Testis (tissue), 3 donors: ENCODE measurements around the gene RFX1. TPM values are rescaled to one million over a fixed set of nuclear protein-coding genes. Genes with fewer than 3 reads are reported as not detected.

Experiments
- DNase-seq: peaks from one replicate; pipeline ENCODE4 v3.0.0-alpha.2; 2019
- H3K27ac ChIP-seq, 2 donors: fragments of 200-600 bp; sonication (generic); one replicate each; pipeline ENCODE4 v1.5.1; 2019
- H3K27me3 ChIP-seq: fragments of 200-600 bp; sonication (generic); one replicate; pipeline ENCODE4 v1.5.1; 2019
- H3K36me3 ChIP-seq: fragments of 200-600 bp; sonication (generic); one replicate; pipeline ENCODE4 v1.5.1; 2017; ENCODE audit warnings: low read depth; ENCODE audit errors: missing control alignments
- H3K4me1 ChIP-seq: fragments of 200-600 bp; sonication (generic); one replicate; pipeline ENCODE4 v1.5.1; 2019
- H3K4me3 ChIP-seq, 2 donors: fragments of 200-600 bp; sonication (generic); one replicate each; pipeline ENCODE4 v1.5.1; 2017 to 2019
- H3K9me3 ChIP-seq: fragments of 200-600 bp; sonication (generic); one replicate; pipeline ENCODE4 v1.5.1; 2017
- POLR2A ChIP-seq: fragments of 450-650 bp; IDR thresholded peaks from one replicate; pipeline ENCODE4 v1.6.1; 2017; ENCODE audit warnings: antibody characterized with exemption, mild to moderate bottlenecking, moderate library complexity
- WGBS, 2 donors: methylation state at CpG; one replicate each; pipeline ENCODE4 v1.1.5; 2018; 5-methylcytosine and 5-hydroxymethylcytosine counted together
- intact Hi-C: fragments of 100-400 bp; cut with DNase I; formaldehyde crosslinking; loops from one replicate; pipeline ENCODE4 v1.15.1; 2023; ENCODE audit warnings: low total_unique reads
- polyA plus RNA-seq: library from polyadenylated mRNA; stranded (reverse); fragments of 350-450 nt; fragmentation: Illumina TruSeq; extraction: RNeasy Lipid Tissue Mini Kit (QIAGEN cat#74804); gene quantifications from one replicate; pipeline ENCODE4 v1.2.3, GENCODE V29; 2014; ENCODE audit warnings: low read depth, low replicate concordance; ENCODE audit not compliant: insufficient read depth
- total RNA-seq, 2 donors: library from RNA; depleted of rRNA; stranded (reverse); fragments of >200 nt; gene quantifications; one replicate each; pipeline ENCODE4 v1.2.3, GENCODE V29; 2016
- TF ChIP-seq, protein P1 (sequence below), 3 experiments: fragments of 450-650 bp in 2 of 3; fragments of 200-600 bp in 1 of 3; sonication (generic) in 1 of 3; IDR thresholded peaks; one replicate each; pipeline ENCODE4 v1.5.1; 2016 to 2019; ENCODE audit warnings: antibody characterized with exemption in 3 of 3, mild to moderate bottlenecking in 2 of 3, moderate library complexity in 1 of 3

RFX1 gene
- total and polyA plus RNA-seq, 3 donors from 2014 or later = 18.3 to 40.9 (median 24.2) TPM

DNA sequence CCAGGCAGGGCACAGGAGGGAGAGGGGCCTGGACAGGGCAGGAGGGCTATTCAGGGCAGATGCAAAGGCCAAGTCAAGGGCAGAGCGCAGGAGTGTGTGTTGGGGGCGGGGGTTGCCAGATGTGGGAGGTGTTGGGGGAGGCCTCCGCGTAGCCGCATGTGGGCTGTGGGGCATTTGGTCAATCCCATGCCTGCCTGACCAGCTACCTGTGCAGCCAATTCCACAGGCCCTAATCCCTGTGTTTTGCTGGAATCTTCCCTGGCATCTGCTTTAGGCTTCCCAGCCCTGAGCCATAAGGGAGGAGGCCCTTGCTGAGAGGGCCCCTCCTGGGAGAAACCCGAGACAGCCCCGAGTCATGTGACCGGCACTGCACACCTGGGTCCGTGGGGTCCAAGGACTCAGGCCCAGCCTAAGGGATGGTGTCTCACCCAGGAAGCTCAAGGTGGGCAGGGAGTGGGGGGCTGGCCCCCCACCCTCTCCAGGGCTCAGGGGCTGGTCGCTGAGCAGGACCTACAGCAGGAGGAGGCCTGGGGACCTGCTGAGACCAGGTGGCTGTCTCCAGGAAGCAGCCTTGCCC, 20.3 kb downstream of the RFX1 start:
- no peak for TF ChIP-seq POLR2A
- TF ChIP-seq, protein P1, sequence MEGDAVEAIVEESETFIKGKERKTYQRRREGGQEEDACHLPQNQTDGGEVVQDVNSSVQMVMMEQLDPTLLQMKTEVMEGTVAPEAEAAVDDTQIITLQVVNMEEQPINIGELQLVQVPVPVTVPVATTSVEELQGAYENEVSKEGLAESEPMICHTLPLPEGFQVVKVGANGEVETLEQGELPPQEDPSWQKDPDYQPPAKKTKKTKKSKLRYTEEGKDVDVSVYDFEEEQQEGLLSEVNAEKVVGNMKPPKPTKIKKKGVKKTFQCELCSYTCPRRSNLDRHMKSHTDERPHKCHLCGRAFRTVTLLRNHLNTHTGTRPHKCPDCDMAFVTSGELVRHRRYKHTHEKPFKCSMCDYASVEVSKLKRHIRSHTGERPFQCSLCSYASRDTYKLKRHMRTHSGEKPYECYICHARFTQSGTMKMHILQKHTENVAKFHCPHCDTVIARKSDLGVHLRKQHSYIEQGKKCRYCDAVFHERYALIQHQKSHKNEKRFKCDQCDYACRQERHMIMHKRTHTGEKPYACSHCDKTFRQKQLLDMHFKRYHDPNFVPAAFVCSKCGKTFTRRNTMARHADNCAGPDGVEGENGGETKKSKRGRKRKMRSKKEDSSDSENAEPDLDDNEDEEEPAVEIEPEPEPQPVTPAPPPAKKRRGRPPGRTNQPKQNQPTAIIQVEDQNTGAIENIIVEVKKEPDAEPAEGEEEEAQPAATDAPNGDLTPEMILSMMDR (IDR thresholded peaks at IDR 0.05) = no peak
- Histone ChIP-seq H3K4me3 (no peak overlapping the region), H3K9me3 (no peaks in the 10 kb centered on the region), H3K4me1 (peaks cover 16% of the 10 kb centered on the region), H3K27me3 (no peaks in the 10 kb centered on the region), H3K27ac (peak overlapping the region; percentile 79 to 80), H3K36me3 (no peaks in the 10 kb centered on the region)
- no peak for DNase-seq
- intact Hi-C loops = no loop called here
- WGBS, 2 donors = 78 to 92% methylated on average over 4 to 10 of the region's 10 CpGs

DNA sequence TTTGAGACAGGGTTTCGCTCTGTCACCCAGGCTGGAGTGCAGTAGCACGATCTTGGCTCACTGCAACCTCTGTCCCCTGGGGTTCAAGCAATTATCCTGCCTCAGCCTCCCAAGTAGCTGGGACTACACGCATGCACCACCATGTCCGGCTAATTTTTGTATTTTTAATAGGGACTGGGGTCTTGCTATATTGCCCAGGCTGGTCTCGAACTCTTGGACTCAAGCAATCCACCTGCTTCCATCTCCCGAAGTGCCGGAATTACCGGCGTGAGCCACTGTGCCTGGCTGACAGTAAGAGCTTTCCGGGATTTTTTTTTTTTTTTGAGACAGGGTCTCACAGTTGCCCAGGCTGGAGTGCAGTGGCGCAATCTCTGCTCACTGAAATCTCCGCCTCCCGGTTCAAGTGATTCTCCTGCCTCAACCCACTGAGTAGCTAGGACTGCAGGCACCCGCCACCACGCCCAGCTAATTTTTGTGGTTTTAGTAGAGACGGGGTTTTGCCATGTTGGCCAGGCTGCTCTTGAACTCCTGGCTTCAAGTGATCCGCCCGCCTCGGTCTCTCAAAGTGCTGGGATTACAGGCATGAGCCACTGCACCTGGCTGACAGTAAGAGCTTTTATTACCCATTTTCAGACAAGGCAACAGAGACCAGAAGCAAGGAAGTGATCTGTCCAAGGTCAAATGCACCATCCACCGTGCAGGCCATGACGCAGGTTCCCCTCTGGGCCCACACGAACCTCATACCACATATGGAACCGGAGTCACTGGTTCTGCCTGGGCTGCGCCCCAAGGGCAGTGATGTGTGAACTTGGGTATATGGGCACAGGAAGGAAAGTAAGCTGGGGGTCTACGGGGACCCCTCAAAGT, 21.0 kb downstream of the RFX1 start:
- H3K4me3 ChIP-seq = no peak overlapping the region
- no peak for DNase-seq
- H3K4me1 ChIP-seq = peaks cover 16% of the 10 kb centered on the region
- H3K27me3 ChIP-seq = no peaks in the 10 kb centered on the region
- H3K36me3 ChIP-seq = no peaks in the 10 kb centered on the region
- no peak overlapping the region for H3K27ac ChIP-seq
- WGBS, 2 donors = 92 to 93% methylated on average over 21 to 25 of the region's 25 CpGs
- intact Hi-C loops = no loop called here
- TF ChIP-seq, protein P1 (IDR thresholded peaks at IDR 0.05) = no peak
- no peak for TF ChIP-seq POLR2A
- H3K9me3 ChIP-seq = no peaks in the 10 kb centered on the region

DNA sequence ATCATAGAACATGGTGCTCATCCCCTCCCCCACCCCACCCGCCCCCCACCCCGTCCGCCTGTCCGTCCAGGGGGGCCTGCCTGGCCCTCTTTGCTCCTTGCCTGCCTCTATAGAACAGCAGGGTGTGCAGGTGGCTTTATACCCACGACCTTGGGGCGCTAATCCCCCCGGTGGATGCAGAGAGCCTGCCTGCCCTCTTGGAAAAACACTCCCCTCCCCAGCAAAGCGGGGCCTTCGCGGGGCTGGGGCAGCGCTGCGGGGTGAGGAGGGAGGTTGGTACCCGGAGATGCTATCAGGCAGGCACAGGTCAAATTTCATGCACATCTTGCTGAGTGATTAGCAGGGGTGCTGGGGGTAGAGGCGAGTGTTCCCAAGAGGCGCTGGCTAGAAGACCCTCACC, 21.9 kb downstream of the RFX1 start:
- no peaks in the 10 kb centered on the region for H3K36me3 ChIP-seq
- no peaks in the 10 kb centered on the region for H3K27me3 ChIP-seq
- intact Hi-C loops = no loop called here
- H3K4me1 ChIP-seq = peaks cover 16% of the 10 kb centered on the region
- H3K27ac ChIP-seq = no peak overlapping the region
- H3K4me3 ChIP-seq = no peak overlapping the region
- H3K9me3 ChIP-seq = no peaks in the 10 kb centered on the region
- no peak for DNase-seq
- WGBS, 2 donors = 80 to 94% methylated on average over 5 to 15 of the region's 15 CpGs
- TF ChIP-seq POLR2A = no peak
- TF ChIP-seq, protein P1 (IDR thresholded peaks at IDR 0.05) = no peak

DNA sequence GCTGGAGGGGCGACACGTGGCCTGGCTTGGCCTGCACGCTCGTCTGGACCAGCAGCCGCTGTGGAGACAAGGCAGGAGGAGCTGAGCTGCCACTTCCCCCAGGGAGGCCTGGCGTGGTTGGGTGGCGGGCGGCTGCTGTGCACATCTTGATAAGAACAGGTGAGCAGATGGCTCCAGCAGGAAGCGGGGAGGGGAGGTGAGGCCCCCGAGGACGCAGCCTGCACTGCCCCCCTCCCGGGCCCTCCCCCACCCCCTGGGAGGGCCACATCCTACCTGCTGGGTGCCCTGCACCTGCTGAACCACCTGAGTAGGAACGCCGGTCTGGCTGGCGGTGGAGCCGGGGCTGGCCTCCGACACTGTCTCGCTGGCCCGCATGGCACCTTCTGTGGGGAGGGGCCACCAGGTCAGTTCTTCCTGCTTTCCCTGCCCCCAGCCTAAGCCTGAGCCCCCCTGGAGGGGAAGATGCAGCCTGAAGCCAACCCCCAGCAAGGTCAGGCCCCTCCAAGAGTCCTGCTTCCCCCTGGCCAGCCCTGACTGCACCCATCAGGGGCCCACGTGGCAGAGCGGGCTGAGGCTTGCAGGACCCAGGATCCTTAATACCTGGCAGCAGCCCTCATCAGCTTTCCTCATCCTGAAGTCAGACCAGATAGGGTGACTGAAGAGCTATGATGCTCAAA, 22.8 kb downstream of the RFX1 start:
- Histone ChIP-seq H3K4me3 (no peak overlapping the region), H3K27me3 (no peaks in the 10 kb centered on the region), H3K36me3 (no peaks in the 10 kb centered on the region), H3K4me1 (peaks cover 16% of the 10 kb centered on the region), H3K9me3 (no peaks in the 10 kb centered on the region), H3K27ac (no peak overlapping the region)
- TF ChIP-seq, protein P1 (IDR thresholded peaks at IDR 0.05) = no peak
- TF ChIP-seq POLR2A = no peak
- WGBS, 2 donors = 86 to 89% methylated on average over 7 to 15 of the region's 21 CpGs
- intact Hi-C loops = no loop called here
- DNase-seq = no peak
